Measurements from ENCODE around the gene KIF26A.

Gene KIF26A

GRCh38 chr14:104188727-104189400, 50.5 kb downstream of the KIF26A start:
- TF ChIP-seq GATA2 (IDR thresholded peaks at IDR 0.05; ENCODE audit: low read depth, low read length) (no peak), GATA3 (IDR thresholded peaks at IDR 0.05; ENCODE audit: low read depth, low read length) (no peak)

- no peak for TF ChIP-seq GATA2 (IDR thresholded peaks at IDR 0.05; ENCODE audit: low read depth, low read length)
Observed at GRCh38 chr14:104189629-104190335, 51.4 kb downstream of the KIF26A start.

- TF ChIP-seq GATA3 (IDR thresholded peaks at IDR 0.05; ENCODE audit: low read depth, low read length) = no peak
- TF ChIP-seq GATA2 (IDR thresholded peaks at IDR 0.05; ENCODE audit: low read depth, low read length) = no peak
Observed at GRCh38 chr14:104190396-104191000, 52.1 kb downstream of the KIF26A start.

GRCh38 chr14:104191409-104191997, 53.1 kb downstream of the KIF26A start:
- TF ChIP-seq GATA2 (IDR thresholded peaks at IDR 0.05; ENCODE audit: low read depth, low read length) = no peak
- TF ChIP-seq GATA3 (IDR thresholded peaks at IDR 0.05; ENCODE audit: low read depth, low read length) = no peak

- no peak for TF ChIP-seq GATA2 (IDR thresholded peaks at IDR 0.05; ENCODE audit: low read depth, low read length)
- no peak for TF ChIP-seq GATA3 (IDR thresholded peaks at IDR 0.05; ENCODE audit: low read depth, low read length)
Observed at GRCh38 chr14:104192146-104192882, 53.9 kb downstream of the KIF26A start.

GRCh38 chr14:104192883-104193245, 54.5 kb downstream of the KIF26A start:
- TF ChIP-seq GATA3 (IDR thresholded peaks at IDR 0.05; ENCODE audit: low read depth, low read length) = no peak
- no peak for TF ChIP-seq GATA2 (IDR thresholded peaks at IDR 0.05; ENCODE audit: low read depth, low read length)

GRCh38 chr14:104194016-104194415, 55.6 kb downstream of the KIF26A start:
- TF ChIP-seq GATA2 (IDR thresholded peaks at IDR 0.05; ENCODE audit: low read depth, low read length) (no peak), GATA3 (IDR thresholded peaks at IDR 0.05; ENCODE audit: low read depth, low read length) (no peak)

- TF ChIP-seq GATA2 (IDR thresholded peaks at IDR 0.05; ENCODE audit: low read depth, low read length) (no peak), GATA3 (IDR thresholded peaks at IDR 0.05; ENCODE audit: low read depth, low read length) (no peak)
Observed at GRCh38 chr14:104194716-104195115, 56.3 kb downstream of the KIF26A start.

- TF ChIP-seq GATA3 (IDR thresholded peaks at IDR 0.05; ENCODE audit: low read depth, low read length) (no peak), GATA2 (IDR thresholded peaks at IDR 0.05; ENCODE audit: low read depth, low read length) (no peak)
Observed at GRCh38 chr14:104195361-104195760, 57.0 kb downstream of the KIF26A start.

- TF ChIP-seq GATA3 (IDR thresholded peaks at IDR 0.05; ENCODE audit: low read depth, low read length) (no peak), GATA2 (IDR thresholded peaks at IDR 0.05; ENCODE audit: low read depth, low read length) (no peak)
Observed at GRCh38 chr14:104195878-104196277, 57.5 kb downstream of the KIF26A start.

- no peak for TF ChIP-seq GATA3 (IDR thresholded peaks at IDR 0.05; ENCODE audit: low read depth, low read length)
- no peak for TF ChIP-seq GATA2 (IDR thresholded peaks at IDR 0.05; ENCODE audit: low read depth, low read length)
Observed at GRCh38 chr14:104196461-104197140, 58.2 kb downstream of the KIF26A start.

GRCh38 chr14:104197449-104198247, 59.3 kb downstream of the KIF26A start:
- no peak for TF ChIP-seq GATA2 (IDR thresholded peaks at IDR 0.05; ENCODE audit: low read depth, low read length)
- TF ChIP-seq GATA3 (IDR thresholded peaks at IDR 0.05; ENCODE audit: low read depth, low read length) = no peak

Data from SH-SY5Y (cell line).